NCI-H187 (cell line): ENCODE data around the gene NDUFS2.

ENCODE experiments used
- DNase-seq, 2 experiments: peaks; one replicate each; lab custom pipeline; 2025; lab: John Stamatoyannopoulos, UW

The NDUFS2 gene

DNA sequence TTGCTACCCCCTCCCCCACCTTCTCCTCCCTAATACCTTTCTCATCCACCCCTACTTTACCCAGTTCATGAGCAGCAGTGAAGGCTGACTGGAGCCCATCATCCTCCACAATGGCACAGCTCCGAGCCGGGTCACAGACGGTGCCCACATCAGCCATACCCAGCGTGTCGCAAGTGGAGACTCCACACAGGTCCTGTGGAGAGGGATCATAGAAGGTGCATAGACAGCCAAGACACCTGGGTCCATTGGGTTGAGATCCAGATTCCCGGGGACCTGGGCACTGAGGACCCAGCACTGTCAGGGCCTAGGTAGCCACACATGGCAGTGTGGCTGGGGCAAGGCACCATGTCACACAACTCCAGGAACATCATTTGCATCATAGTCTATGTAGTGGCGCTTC lies 6.1 kb upstream of the NDUFS2 start:
- DNase-seq: no peak

DNA sequence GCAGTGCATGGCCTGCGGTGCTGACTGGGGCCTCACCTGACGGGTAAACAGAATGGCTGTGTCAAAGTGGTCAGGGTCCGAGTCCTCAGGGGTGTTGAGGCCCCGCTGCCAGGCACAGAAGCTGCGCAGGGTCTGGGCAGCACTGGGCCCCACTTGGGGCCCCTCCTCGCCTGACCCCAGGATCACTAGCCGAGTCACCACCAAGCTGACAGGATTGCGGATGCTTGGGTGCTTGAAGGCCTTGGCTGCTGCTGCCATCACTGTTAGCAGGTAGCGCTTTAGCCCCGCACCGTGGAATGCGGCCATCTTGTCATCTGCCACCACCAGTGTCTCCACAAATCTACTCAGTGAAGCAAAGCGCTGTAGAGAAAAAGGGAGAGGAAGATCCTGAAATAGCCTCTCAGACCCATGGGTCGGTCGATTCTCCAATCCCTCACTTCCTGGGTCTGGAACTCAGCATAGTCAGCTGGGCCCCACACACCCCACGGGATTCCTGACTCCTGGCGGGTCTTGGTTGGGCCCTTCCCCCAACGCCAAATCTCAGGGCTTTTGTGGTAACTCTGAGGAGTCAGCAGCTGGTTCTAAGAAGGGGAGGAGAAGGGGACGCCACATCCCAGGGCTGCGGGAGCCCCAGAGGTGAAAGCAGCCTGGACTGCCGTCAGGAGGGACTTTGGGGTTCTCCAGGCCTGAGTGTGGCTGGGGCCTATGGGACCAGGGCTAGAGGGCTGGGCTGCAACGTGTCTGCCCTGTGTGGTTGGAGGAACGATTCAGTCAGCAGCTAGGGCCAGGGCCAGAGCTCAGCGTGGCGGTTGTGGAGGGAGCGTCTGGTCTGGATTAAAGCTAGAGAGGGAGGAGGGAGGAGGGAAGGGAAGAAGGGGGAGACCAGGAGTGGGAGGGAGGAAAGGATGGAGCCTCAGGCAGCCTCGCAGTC lies 5.4 kb upstream of the NDUFS2 start:
- DNase-seq: no peak

DNA sequence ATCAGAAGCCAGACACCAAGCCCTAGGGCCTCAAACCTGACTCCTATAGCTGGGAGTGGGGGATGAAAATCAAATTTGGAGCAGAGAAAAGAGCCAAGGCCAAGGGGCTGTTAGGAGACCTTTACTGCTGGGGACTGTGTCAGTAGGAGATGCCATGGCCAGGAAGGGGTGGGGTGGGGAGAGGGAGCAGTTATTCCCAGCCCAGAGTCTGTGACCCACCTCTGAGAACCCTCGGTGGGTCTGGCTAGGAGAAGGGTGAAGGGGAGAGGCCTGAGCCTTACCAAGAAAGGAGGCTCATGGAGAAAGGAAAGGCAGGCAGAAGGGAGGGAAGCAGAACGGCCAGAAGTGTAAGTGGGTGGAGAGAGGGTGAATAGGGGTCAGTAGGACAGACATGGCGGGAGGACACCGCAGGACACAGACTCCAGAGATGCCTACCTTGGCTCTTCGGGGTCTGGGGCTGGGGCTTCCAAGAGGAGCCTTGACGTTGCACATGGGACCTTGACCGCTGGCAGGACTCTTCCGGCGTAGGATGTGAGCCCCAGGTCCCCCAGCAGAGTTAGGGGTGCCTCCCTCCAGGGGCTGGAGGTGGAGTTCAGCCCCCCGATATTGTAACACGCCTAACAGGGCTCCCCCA lies 4.5 kb upstream of the NDUFS2 start:
- DNase-seq: no peak

DNA sequence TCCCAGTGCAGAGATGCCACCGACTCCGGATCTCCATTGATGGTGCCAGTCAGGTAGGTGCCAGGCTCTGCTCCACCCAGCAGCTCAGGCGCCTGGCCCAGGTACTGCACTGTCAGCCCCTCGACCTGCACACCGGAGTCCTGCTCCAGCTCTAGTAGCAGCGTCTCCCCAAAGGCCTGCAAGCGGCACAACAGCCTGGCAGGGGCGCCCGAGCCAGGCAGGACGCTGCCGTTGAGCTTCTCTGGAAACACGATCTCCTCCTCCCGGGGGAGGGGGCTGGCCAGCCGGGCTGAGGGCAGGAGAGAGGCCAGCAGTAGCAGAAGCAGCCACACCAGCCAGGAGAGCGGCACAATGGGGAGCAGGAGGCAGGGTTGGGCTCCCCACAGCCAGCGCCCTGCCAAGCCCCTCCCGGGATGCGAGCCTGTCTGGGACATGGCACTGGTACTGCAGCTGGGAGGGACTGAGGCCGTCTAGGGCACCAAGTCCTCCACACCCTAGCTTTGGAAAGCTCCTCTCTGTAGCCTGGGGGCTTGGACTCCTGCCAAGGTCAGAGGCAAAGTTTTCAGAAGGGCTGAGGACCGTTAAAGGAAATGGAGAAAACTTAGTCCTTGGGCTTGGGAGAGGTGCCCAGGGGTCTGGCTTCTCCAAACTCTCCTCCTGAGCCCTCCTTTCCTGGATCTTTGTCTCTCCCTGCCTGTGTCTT lies 3.8 kb upstream of the NDUFS2 start:
- peak in 1 of 2 experiments; percentile 23 for DNase-seq

DNA sequence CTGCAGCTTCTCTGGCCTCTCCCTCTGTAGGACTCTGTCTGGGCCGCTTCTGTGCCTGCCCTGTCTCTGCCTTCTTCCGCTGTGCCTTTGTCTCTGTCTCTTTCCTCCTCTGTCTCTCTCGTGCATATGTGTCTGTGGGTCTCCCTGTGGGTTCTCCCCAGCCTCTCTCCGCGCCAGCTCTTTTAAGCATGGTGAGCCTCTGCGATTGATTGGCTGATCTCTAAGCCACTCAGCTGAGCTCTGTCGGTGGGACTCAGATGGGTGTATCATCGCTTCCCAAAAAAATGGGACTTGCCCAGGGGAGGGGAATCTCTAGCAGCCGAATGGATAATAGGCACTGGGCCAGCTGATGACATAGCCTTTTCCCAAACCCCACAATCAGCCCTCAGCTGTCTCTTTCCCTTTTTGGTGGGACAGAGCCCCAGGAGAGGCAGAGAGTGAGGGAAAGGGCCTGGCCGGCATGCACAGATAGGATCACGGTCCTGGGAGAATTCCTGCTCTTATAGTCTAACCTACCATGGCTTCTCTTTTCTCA lies 3.2 kb upstream of the NDUFS2 start, which contains the start of gene ADAMTS4:
Gene ADAMTS4, minus strand, starts transcription at position 158 of the 535 bp plus-strand sequence. CDS start 427 bp downstream, outside the sequence.
- DNase-seq: no peak

DNA sequence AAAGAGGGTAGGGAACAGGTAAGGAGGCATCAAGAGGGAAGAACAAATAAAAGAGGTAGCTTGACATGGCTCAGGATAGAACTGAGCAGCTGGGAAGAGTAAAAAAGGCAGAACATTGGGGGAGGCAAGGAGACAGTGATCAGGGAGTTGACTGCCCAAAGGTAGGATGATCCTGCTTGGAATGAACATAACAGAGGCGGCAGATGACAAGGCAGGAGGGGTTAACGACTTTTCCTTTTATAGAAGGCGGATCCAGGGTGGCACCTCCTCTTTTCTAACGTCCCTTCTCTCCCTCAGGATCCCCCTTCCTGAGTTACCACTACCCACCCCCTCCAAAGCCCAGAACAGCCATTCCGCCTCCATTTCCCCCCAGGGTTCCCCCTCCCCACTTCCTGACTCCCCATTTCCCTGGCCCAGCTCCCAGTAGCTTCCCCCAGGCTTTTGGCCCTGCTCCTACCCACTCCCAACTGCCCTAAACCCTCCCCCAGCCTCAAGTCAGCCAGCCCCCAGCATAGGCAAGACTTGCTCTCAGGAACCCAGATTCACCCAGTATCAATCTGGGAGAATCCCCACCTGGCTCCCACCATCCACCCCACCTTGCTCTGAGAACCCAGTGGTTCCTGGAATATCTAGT lies 2.5 kb upstream of the NDUFS2 start:
- no peak for DNase-seq

DNA sequence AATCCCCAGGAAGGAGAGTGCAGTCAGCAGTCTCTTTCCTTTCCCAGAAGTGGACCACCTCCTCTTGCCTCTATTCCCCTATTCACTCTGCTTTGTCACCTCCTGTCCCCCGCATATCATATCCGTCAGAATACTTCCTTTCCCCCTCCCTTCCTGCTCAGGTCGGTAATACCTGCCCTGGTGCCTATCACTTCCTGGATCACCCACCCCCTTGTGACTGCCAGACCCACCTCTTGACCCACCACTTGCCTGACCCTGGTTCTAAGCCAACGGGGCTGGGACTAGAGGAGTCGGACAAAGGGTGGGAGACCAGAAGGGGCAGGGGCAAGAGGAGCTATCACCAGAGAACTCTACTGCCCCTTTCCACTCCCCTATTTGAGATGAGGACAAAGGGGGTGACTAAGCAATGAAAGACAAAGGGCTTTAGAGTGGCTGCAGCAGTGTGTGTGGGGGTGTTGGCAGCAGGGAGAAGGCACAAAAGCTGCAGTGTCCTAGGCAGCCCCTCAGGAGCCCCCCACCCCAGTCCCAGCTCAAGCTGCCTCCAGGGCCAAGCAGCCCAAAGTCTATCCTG lies 1.7 kb upstream of the NDUFS2 start:
- no peak for DNase-seq

DNA sequence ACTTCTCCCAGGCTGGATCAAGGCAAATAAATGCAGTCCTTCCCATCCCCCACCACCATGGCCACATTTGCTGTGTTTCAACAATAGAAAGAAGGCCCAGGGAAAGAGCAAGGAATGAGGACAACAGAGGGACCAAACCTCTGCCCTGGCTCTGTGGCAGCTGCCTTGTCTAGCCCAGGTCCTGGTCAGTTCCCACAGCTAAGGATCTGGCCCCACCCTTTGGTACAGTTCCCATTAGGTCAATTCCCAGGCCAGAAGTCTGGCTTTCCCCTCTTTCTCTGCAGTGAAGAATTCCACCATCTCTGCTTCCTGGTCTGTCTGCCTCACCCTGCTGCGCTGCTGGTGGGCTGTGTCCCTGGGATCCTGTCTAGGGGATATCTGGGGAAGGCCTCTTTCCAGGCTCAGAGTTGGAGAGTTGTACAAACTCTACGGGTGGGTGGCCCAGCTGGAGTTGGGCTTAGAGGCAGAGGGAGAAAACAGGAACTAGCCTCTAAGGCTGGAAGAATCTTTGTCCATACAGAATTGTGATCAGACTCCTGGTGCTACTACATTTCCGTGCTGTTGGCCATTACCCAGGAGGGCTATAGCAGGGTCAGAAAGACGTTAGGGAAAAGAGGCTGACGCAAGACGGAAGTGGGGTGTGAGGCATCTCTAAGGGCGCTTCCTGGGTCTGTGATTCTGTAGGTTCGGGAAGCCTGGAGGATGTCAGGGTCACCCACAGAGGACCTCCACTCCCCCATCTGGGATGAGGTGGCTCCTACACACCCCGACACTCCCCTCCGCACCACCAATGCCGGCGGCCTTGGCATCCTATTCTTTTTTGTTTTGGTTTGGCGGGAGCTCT lies 953 bp upstream of the NDUFS2 start:
- DNase-seq: no peak

DNA sequence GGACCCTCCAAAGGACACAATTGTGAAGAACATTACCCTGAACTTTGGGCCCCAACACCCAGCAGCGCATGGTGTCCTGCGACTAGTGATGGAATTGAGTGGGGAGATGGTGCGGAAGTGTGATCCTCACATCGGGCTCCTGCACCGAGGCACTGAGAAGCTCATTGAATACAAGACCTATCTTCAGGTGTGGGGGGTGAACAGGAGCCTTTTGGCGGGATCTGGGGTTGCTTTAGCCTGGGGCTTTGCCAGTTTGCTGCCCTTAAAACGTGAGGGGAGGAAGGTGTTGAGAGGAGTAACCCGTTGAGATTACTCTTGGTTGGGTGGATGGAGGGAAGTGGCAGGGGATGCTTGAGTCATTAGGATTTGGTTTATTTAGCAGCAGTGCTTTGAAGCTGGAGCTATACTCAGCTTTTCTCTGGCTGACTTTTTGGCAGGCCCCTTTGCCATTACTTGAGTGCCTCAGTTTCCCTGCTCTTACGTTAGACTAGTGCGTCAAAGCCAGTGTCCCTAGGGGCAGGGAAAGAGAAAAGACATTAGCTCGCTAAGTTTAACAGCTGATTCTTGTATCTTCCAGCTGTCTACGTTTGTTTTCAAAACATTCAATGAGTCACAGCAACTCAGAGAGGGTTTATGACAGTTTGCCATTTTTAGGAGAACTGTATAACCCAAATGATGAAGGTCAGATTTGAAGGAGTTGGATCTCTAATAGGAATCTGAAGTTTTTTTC lies 4.4 kb downstream of the NDUFS2 start:
- DNase-seq: no peak

DNA sequence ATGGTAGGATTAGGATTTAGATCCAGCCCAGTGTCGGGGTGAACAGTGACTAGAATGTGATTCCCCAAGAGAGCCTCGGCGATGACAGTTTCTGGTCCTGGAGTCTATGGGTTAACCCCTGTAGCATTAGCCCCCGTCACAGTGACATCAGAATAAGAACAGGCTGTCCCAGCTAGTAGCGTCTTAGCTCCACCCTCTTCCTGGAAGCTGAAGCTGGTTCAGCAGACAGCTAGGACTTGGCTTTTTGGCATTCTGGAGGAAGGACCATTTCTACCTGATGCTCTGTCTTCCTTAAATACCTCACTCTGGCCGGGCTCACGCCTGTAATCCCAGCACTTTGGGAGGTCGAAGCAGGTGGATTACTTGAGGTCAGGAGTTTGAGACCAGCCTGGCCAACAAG lies 5.0 kb downstream of the NDUFS2 start:
- no peak for DNase-seq

DNA sequence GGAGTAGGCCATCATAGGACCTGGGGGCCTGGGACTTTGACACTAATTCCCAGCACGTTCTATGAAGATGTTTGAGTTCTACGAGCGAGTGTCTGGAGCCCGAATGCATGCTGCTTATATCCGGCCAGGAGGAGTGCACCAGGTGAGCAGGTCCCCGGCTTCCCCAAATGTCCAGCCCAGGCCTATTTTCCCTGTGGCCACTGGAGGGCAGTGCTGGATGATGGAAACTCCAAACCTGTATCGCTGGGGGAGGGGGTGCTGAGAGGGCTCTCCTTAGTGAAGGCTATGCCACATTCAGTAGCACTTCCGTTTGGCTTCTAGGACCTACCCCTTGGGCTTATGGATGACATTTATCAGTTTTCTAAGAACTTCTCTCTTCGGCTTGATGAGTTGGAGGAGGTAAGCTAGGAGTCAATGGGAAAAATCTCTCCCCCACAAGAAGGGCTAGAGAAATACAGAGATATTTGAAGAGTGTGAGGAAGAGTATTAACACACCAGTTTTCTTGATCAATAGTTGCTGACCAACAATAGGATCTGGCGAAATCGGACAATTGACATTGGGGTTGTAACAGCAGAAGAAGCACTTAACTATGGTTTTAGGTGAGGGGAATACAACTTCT lies 7.7 kb downstream of the NDUFS2 start:
- DNase-seq: peak; percentile 43 to 77

DNA sequence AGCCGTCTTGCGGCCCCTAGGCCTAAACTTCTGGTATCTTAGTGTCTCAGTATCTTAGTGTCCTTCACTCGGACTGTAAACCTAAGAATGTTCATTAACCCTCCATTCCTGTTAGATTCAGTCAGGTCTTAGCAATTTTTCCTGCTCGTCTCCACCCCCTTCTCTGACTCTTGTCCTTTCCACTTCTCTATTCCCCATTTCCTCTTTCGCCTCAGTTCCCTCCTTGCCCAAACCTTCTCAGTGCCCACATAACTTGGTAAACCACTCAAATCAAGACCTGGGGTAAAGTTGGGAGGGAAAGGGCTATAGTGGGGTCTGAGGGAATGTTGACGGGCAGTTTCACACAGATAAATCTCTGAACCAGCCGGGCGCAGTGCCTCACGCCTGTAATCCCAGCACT lies 12.2 kb downstream of the NDUFS2 start:
- no peak for DNase-seq

DNA sequence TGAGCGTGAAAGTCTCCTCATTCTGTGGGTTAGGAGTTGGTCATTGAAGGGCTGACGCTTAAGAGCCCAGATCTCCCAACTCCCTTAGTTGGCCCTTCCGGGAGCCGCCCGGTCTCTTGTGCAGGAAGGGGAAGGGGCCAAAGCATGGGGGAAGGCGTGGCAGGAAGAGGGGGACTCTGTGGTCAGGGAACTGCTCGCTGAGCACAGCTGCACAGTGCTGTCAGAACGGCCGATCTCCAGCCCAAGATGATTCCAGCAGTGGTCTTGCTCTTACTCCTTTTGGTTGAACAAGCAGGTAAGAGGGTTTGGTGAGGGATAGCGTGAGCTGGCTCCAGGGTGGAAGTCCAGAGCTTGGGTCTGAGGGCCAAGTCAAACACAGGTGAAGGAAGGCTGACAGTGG lies 12.9 kb downstream of the NDUFS2 start, which contains the start of gene FCER1G:
Gene FCER1G, plus strand, starts transcription at position 220 of the 400 bp plus-strand sequence. Its CDS starts 27 bp downstream, at position 247.
- DNase-seq: no peak

DNA sequence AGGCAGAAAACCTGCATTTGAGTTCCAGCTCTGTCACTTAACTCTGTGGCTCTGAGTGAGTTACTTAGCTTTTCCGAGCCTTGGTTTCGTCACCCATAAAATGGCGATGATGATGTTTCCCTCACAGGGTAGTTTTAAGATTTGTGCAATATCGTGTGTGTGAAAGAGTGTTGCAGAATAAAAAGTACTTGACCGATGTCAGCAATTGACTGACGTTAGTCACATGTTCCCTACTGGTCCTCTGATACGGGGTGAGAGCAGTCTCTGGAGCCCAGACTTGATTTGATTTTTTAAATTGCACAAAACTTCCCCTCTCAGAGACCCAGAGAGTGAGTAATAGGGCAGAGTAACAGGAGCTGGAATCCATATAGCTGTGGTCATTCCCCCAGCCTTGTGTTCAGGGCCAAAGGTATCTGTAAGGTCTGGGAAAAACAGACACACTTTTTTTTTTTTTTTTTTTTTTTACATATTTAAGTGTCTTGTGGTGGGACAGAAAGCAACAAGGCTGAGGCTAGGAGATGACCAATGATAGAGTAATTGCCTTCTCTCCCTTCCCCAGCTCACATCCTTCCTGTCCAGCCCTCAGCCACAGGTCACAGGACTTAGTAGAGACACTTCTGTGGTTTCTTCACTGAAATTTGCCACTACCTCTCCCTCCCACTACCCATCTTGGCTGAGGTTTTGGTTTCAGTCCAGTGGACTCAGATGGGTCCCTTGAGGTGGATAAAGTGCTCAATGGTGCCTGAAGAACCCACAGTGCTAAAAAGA lies 15.0 kb downstream of the NDUFS2 start:
- no peak for DNase-seq

DNA sequence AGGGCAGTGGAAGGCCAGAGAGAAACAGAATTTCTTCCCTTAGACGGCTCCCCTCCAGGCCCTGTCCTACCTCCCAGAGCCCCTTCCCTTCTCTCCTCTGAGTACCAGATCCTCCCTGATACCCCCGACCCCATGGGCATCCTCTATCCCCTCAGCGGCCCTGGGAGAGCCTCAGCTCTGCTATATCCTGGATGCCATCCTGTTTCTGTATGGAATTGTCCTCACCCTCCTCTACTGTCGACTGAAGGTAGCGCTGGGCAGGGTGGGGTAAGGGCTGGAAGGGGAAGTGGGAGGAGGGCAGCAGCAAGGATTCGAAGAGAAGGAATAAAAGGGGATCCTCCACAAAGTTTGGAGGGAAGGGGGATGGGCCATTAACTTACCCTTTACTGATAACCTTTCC lies 15.7 kb downstream of the NDUFS2 start:
- no peak for DNase-seq

DNA sequence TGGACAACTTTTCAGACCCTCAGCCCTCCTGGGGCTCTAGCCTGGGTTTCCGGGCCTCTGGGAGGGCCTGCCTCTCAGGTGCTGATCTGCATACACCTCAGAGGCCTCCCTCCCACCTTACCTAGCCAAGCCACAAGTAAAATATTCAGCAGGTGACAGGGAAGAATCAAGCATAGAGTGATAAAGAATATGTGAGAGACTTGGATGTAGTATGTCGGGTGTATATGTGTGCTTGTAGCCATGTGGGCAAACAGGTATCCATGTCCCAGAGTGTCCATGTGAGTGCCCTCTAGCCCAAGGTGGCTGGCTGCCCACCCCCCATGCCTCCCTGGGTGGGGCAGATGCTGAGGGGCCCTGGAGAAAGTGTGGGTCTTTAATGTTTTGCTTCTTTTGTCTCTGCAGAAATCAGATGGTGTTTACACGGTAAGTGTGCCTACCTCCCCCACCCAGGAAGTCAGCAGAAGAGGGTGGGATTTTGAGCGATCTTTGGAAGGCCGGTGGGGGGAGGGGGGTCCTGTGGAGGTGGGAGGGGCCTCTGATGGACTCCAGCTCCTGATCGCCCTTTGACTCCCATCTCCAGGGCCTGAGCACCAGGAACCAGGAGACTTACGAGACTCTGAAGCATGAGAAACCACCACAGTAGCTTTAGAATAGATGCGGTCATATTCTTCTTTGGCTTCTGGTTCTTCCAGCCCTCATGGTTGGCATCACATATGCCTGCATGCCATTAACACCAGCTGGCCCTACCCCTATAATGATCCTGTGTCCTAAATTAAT lies 16.3 kb downstream of the NDUFS2 start:
- DNase-seq: no peak

DNA sequence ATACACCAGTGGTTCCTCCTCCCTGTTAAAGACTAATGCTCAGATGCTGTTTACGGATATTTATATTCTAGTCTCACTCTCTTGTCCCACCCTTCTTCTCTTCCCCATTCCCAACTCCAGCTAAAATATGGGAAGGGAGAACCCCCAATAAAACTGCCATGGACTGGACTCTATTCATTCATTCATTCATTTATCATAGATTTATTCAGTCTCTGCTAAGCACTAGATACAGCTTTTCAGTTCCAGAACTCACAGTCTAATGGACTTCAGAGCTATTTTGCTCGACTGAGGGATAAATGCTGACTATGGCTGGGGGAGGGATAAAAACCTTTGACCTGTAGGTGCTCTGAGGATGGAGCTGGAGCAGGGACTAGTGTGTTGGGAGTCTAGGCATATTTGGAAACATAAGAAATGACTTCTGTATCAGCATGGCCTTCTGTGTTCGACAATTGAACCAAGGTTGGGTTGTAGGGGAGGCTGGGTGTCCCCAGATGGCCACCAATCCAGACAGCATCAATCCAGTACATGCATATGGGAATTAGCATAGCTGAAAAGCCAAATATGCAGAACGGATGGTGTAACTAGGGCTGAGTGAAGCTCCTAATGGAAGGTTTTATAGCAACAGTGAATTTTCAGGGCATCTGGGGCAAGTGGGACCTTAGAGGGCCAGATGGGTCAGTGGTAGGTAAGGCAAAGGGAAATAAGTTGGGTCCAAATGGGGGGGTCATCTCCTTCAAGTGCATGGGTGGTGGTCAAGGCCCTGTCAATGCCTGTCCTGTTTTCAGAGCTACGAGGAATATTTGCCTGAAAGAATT lies 17.1 kb downstream of the NDUFS2 start:
- no peak for DNase-seq
